ENCODE data around the gene RFPL3. TPM values are rescaled to one million over a fixed set of nuclear protein-coding genes. Genes with fewer than 3 reads are reported as not detected.

The RFPL3 gene
- total and polyA plus RNA-seq, 2 of the 13 experiments (the other 11 are each of a cell fraction or from before 2014, with no cell fraction given) = not detected

DNA sequence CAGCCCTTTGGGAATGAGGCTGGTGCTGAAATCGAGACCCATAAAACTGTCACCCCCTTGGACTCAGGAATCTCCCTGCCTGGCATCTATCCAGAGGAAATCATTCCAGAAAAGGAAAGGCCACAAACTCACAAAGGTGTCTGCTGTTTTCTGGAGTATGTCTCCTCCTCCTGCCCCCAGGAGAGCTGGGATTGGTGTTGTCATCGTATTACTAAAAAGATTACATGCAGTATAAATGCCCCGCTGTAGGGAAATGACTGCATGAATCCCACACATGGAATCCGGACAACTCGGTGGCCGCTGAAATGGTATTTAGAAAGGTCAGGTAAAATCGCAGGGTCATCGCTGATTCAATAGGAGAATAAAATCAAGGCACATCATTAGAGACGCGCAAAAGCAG lies 18.9 kb upstream of the RFPL3 start:
- no peak for FAIRE-seq
- Histone ChIP-seq H3K27ac (ENCODE audit: extremely low read length, insufficient read depth, low read length) (no peak overlapping the region), H3K4me2 (ENCODE audit: low read depth, low read length) (no peak overlapping the region), H3K27me3 (ENCODE audit: control insufficient read depth in 1 of 2, insufficient read depth in 2 of 2, low read length in 2 of 2) (peaks cover 6 to 21% of the 10 kb centered on the region in 2 experiments; a peak in 3 of 5 replicates), H4K20me1 (ENCODE audit: insufficient read depth, low read length) (no peaks in the 10 kb centered on the region), H3K4me1 (ENCODE audit: insufficient read depth, low read length) (peaks cover 6% of the 10 kb centered on the region; the same call in 1 of the 2 replicates), H3K79me2 (ENCODE audit: insufficient read depth, low read length) (no peaks in the 10 kb centered on the region), H3K36me3 (replicated peaks in 1 of 2; ENCODE audit: control insufficient read depth in 1 of 2, insufficient read depth in 2 of 2, low read length in 2 of 2) (no peaks in the 10 kb centered on the region), H2AFZ (ENCODE audit: low read length) (no peak overlapping the region), H3K9me3 (ENCODE audit: low read length) (no peaks in the 10 kb centered on the region), H3K9ac (ENCODE audit: insufficient read depth, low read depth, low read length) (no peak overlapping the region), H3K4me3 (replicated peaks in 1 of 3; ENCODE audit: insufficient read depth in 1 of 3, low read depth in 2 of 3, low read length in 3 of 3) (no peak overlapping the region)
- ATAC-seq = no peak
- intact Hi-C loops (cut with micrococcal nuclease; ENCODE audit: unreplicated experiment) = no loop called here
- DNase-seq (ENCODE audit: low spot score) = no peak
- 79% methylated on average over 10 of the region's 10 CpGs for WGBS (ENCODE audit: low lambda C conversion rate)
- ChIA-PET CTCF (ENCODE audit: low intra/inter-chr PET ratio, low total read pairs) (no interaction called here), POLR2A (no interaction called here)
- in situ Hi-C loops (cut with HindIII; ENCODE audit: extremely low pct_ligation_motif_present, low pct_unique_long_range_greater_than_20kb) = no loop called here
- BruUV-seq (replicated peaks) = no TSS peak
- TF ChIP-seq EP300 (IDR thresholded peaks at IDR 0.05; ENCODE audit: low read depth in 2 of 2, low read length in 2 of 2) (no peak), EP300 (CRISPR knock-in tag; IDR thresholded peaks at IDR 0.05; ENCODE audit: borderline replicate concordance) (no peak), YEATS2 (CRISPR knock-in tag; IDR thresholded peaks at IDR 0.05; ENCODE audit: borderline replicate concordance) (no peak), MED1 (CRISPR knock-in tag; IDR thresholded peaks at IDR 0.05) (no peak), TEAD2 (CRISPR knock-in tag; IDR thresholded peaks at IDR 0.05) (no peak), NPAS2 (CRISPR knock-in tag; IDR thresholded peaks at IDR 0.05; ENCODE audit: borderline replicate concordance) (no peak), ZNF24 (IDR thresholded peaks at IDR 0.05) (no peak), KDM4B (CRISPR knock-in tag; IDR thresholded peaks at IDR 0.05) (no peak), ZNF235 (CRISPR knock-in tag; IDR thresholded peaks at IDR 0.05; ENCODE audit: borderline replicate concordance) (no peak), ZNF333 (CRISPR knock-in tag; IDR thresholded peaks at IDR 0.05; ENCODE audit: borderline replicate concordance) (no peak), MBNL3 (CRISPR knock-in tag; conservative IDR thresholded peaks at IDR 0.05) (no peak), GZF1 (CRISPR knock-in tag; IDR thresholded peaks at IDR 0.05) (no peak), ZNF460 (CRISPR knock-in tag; IDR thresholded peaks at IDR 0.05; ENCODE audit: borderline replicate concordance) (no peak)
- TF ChIP-seq, protein P1, sequence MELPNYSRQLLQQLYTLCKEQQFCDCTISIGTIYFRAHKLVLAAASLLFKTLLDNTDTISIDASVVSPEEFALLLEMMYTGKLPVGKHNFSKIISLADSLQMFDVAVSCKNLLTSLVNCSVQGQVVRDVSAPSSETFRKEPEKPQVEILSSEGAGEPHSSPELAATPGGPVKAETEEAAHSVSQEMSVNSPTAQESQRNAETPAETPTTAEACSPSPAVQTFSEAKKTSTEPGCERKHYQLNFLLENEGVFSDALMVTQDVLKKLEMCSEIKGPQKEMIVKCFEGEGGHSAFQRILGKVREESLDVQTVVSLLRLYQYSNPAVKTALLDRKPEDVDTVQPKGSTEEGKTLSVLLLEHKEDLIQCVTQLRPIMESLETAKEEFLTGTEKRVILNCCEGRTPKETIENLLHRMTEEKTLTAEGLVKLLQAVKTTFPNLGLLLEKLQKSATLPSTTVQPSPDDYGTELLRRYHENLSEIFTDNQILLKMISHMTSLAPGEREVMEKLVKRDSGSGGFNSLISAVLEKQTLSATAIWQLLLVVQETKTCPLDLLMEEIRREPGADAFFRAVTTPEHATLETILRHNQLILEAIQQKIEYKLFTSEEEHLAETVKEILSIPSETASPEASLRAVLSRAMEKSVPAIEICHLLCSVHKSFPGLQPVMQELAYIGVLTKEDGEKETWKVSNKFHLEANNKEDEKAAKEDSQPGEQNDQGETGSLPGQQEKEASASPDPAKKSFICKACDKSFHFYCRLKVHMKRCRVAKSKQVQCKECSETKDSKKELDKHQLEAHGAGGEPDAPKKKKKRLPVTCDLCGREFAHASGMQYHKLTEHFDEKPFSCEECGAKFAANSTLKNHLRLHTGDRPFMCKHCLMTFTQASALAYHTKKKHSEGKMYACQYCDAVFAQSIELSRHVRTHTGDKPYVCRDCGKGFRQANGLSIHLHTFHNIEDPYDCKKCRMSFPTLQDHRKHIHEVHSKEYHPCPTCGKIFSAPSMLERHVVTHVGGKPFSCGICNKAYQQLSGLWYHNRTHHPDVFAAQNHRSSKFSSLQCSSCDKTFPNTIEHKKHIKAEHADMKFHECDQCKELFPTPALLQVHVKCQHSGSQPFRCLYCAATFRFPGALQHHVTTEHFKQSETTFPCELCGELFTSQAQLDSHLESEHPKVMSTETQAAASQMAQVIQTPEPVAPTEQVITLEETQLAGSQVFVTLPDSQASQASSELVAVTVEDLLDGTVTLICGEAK (IDR thresholded peaks at IDR 0.05) = no peak
- TF ChIP-seq, protein P1 (CRISPR knock-in tag; IDR thresholded peaks at IDR 0.05) = no peak

Measured in HepG2 (cell line).